ENCODE measurements around the gene HOXB8.

HOXB8 gene

DNA sequence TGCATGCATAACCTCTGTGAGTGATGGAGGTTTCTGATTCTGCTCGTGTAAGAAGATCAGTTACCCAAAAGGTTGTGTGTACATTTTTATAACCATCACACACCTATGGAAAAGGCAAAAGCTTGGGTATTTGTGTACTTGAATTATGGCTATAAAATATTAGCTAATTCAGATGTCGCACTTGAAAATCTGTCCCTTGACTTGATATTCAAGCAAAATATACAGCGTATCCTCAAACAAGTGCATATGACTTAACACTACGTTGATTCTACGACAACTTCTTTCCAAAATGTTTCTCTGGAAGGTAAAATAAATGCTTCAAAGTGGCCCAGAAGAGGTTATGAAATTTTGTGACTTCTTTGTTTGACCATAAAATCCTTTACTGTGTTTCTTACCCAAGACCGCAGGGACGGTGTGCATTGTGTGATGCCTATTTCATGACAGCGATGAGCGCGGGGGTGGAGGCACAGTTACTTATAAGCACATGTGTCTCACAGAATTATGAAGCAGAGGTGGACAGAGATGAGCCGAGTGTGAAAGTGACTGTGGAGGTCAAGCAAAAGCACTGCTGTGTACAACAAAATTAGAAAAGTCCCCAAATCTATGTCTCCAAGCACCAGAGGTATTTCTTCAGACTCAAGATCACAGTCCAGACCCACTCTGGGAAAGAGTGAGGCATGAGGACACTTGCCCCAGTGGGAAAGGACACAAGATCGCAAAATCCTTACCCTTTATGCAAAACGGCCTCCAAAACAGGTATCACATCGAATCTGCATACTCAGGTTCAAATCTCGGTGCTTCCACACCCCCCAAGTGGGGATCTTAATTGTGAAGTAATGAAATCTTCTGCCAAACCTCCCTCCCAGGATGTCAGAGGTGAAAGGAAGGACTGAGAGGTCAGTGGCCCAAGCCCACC is 15.2 kb upstream of the HOXB8 start:
- TF ChIP-seq, protein P1, sequence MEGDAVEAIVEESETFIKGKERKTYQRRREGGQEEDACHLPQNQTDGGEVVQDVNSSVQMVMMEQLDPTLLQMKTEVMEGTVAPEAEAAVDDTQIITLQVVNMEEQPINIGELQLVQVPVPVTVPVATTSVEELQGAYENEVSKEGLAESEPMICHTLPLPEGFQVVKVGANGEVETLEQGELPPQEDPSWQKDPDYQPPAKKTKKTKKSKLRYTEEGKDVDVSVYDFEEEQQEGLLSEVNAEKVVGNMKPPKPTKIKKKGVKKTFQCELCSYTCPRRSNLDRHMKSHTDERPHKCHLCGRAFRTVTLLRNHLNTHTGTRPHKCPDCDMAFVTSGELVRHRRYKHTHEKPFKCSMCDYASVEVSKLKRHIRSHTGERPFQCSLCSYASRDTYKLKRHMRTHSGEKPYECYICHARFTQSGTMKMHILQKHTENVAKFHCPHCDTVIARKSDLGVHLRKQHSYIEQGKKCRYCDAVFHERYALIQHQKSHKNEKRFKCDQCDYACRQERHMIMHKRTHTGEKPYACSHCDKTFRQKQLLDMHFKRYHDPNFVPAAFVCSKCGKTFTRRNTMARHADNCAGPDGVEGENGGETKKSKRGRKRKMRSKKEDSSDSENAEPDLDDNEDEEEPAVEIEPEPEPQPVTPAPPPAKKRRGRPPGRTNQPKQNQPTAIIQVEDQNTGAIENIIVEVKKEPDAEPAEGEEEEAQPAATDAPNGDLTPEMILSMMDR (IDR thresholded peaks at IDR 0.05; ENCODE audit: insufficient read depth, low read length, poor library complexity, severe bottlenecking) = no peak
- no peak for DNase-seq (ENCODE audit: extremely low read depth, insufficient read length)
- Histone ChIP-seq H3K4me3 (replicated peaks; ENCODE audit: low read depth, low read length) (no peak overlapping the region), H3K36me3 (ENCODE audit: control insufficient read depth, insufficient read depth, low read length) (no peaks in the 10 kb centered on the region), H3K27me3 (replicated peaks; ENCODE audit: control insufficient read depth, insufficient read depth, low read length) (peaks cover 2% of the 10 kb centered on the region)

- H3K36me3 ChIP-seq (ENCODE audit: control insufficient read depth, insufficient read depth, low read length) = no peaks in the 10 kb centered on the region
- no peak for DNase-seq (ENCODE audit: extremely low read depth, insufficient read length)
- TF ChIP-seq, protein P1 (IDR thresholded peaks at IDR 0.05; ENCODE audit: insufficient read depth, low read length, poor library complexity, severe bottlenecking) = no peak
- H3K27me3 ChIP-seq (replicated peaks; ENCODE audit: control insufficient read depth, insufficient read depth, low read length) = peaks cover 2% of the 10 kb centered on the region
- H3K4me3 ChIP-seq (replicated peaks; ENCODE audit: low read depth, low read length) = no peak overlapping the region
These were observed 14.3 kb upstream of the HOXB8 start for GRCh38 chr17:48629411-48629759.

- DNase-seq (ENCODE audit: extremely low read depth, insufficient read length) = no peak
- no peak overlapping the region for H3K4me3 ChIP-seq (replicated peaks; ENCODE audit: low read depth, low read length)
- no peaks in the 10 kb centered on the region for H3K36me3 ChIP-seq (ENCODE audit: control insufficient read depth, insufficient read depth, low read length)
- TF ChIP-seq, protein P1 (IDR thresholded peaks at IDR 0.05; ENCODE audit: insufficient read depth, low read length, poor library complexity, severe bottlenecking) = no peak
- H3K27me3 ChIP-seq (replicated peaks; ENCODE audit: control insufficient read depth, insufficient read depth, low read length) = peaks cover 2% of the 10 kb centered on the region
These were observed 13.7 kb upstream of the HOXB8 start for GRCh38 chr17:48628649-48629410.

GRCh38 chr17:48627623-48628521 is 12.8 kb upstream of the HOXB8 start:
- TF ChIP-seq, protein P1 (IDR thresholded peaks at IDR 0.05; ENCODE audit: insufficient read depth, low read length, poor library complexity, severe bottlenecking) = no peak
- Histone ChIP-seq H3K4me3 (replicated peaks; ENCODE audit: low read depth, low read length) (no peak overlapping the region), H3K27me3 (replicated peaks; ENCODE audit: control insufficient read depth, insufficient read depth, low read length) (peaks cover 6% of the 10 kb centered on the region), H3K36me3 (ENCODE audit: control insufficient read depth, insufficient read depth, low read length) (no peaks in the 10 kb centered on the region)
- DNase-seq (ENCODE audit: extremely low read depth, insufficient read length) = no peak

DNA sequence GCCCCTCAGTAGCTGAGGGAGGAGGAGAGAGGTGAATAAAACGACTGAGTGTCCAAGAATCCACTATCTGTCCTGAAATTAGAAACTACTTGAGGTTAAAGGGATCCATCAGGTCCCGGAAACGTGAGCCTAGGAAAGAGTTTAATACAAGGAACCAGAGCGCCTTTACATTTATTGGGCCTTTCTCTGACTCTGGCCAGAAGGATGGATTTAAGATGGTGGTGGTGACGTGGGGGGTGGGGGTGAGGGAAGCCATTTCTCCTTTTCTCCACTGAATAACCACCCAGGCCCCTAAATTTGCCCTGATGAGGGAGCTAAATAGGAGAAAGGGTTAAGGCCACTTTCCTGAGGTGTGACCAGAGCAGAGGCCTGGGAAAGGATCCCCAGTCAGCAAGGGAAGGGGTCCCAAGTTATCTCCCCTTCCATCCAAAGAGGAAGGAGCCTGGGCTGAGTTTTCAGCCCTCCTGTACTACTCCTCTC is 12.1 kb upstream of the HOXB8 start:
- no peaks in the 10 kb centered on the region for H3K36me3 ChIP-seq (ENCODE audit: control insufficient read depth, insufficient read depth, low read length)
- no peak overlapping the region for H3K4me3 ChIP-seq (replicated peaks; ENCODE audit: low read depth, low read length)
- DNase-seq (ENCODE audit: extremely low read depth, insufficient read length) = no peak
- TF ChIP-seq, protein P1 (IDR thresholded peaks at IDR 0.05; ENCODE audit: insufficient read depth, low read length, poor library complexity, severe bottlenecking) = no peak
- H3K27me3 ChIP-seq (replicated peaks; ENCODE audit: control insufficient read depth, insufficient read depth, low read length) = peaks cover 6% of the 10 kb centered on the region
